OCI-LY1 (cell line): ENCODE results near the gene GPRC5B.

Source experiments
- H2AFZ ChIP-seq: fragments of 200-600 bp; sonication (generic), shearing (Covaris generic); 2 replicates; pipeline ENCODE4 v1.6.0; 2014; ENCODE audit warnings: antibody characterized with exemption, mild to moderate bottlenecking, low read length
- H3F3A ChIP-seq: fragments of 200-600 bp; sonication (generic), shearing (Covaris generic); 2 replicates; pipeline ENCODE4 v1.6.0; 2014; ENCODE audit warnings: mild to moderate bottlenecking, antibody characterized with exemption, low read length, moderate library complexity; ENCODE audit not compliant: insufficient read depth
- H3K27ac ChIP-seq: fragments of 200-600 bp; sonication (generic); 2 replicates; pipeline ENCODE4 v1.5.1; 2014; ENCODE audit warnings: low read length, mixed run types, mild to moderate bottlenecking, low read depth; ENCODE audit not compliant: poor library complexity, severe bottlenecking
- H3K27me3 ChIP-seq: fragments of 200-600 bp; sonication (generic); 2 replicates; pipeline ENCODE4 v1.6.0; 2014; ENCODE audit warnings: antibody characterized with exemption, mild to moderate bottlenecking, low read length, moderate library complexity; ENCODE audit not compliant: insufficient read depth
- H3K36me3 ChIP-seq: fragments of 200-600 bp; sonication (generic); 2 replicates; pipeline ENCODE4 v1.6.1; 2014; ENCODE audit warnings: mild to moderate bottlenecking, antibody characterized with exemption, low read length, moderate library complexity, mixed read lengths; ENCODE audit not compliant: insufficient read depth
- H3K4me1 ChIP-seq: fragments of 200-600 bp; sonication (generic); 2 replicates; pipeline ENCODE4 v1.5.1; 2014; ENCODE audit warnings: mild to moderate bottlenecking, low read length, moderate library complexity; ENCODE audit not compliant: insufficient read depth, severe bottlenecking
- H3K4me2 ChIP-seq: fragments of 200-600 bp; sonication (generic), shearing (Covaris generic); 2 replicates; pipeline ENCODE4 v1.6.1; 2014; ENCODE audit warnings: low read length
- H3K4me3 ChIP-seq: fragments of 200-600 bp; sonication (generic); 2 replicates; pipeline ENCODE4 v1.5.1; 2014; ENCODE audit warnings: low read length, low read depth, mild to moderate bottlenecking, mixed read lengths; ENCODE audit not compliant: poor library complexity, severe bottlenecking
- H3K79me2 ChIP-seq: fragments of 200-600 bp; shearing (Covaris generic); 2 replicates; pipeline ENCODE4 v1.6.1; 2016; ENCODE audit warnings: mixed run types, low read length, mixed read lengths; ENCODE audit not compliant: insufficient read depth
- H3K9ac ChIP-seq: fragments of 200-600 bp; sonication (generic), shearing (Covaris generic); 2 replicates; pipeline ENCODE4 v1.6.1; 2014; ENCODE audit warnings: mild to moderate bottlenecking, low read length, mixed read lengths
- H3K9me2 ChIP-seq: fragments of 200-600 bp; sonication (generic), shearing (Covaris generic); 2 replicates; pipeline ENCODE4 v1.6.1; 2014; ENCODE audit warnings: low read depth, mild to moderate bottlenecking, low read length, mixed read lengths
- H3K9me3 ChIP-seq: fragments of 200-600 bp; shearing (Covaris generic); 2 replicates; pipeline ENCODE4 v1.6.1; 2014; ENCODE audit warnings: low read length, mixed read lengths
- H4K20me1 ChIP-seq: fragments of 200-600 bp; sonication (generic), shearing (Covaris generic); 2 replicates; pipeline ENCODE4 v1.6.0; 2016; ENCODE audit warnings: mild to moderate bottlenecking, low read length; ENCODE audit not compliant: insufficient read depth
- EZH2 ChIP-seq: fragments of 200-600 bp; sonication (generic), shearing (Covaris generic); IDR thresholded peaks from 2 replicates; pipeline ENCODE4 v1.8.0; 2017; ENCODE audit warnings: borderline replicate concordance, mixed run types, mild to moderate bottlenecking, antibody characterized with exemption, low read length, moderate library complexity, mixed read lengths
- TF ChIP-seq, protein P1 (sequence below): fragments of 200-600 bp; sonication (generic), shearing (Covaris generic); IDR thresholded peaks from 2 replicates; pipeline ENCODE4 v1.5.1; 2017; ENCODE audit warnings: mild to moderate bottlenecking, antibody characterized with exemption, low read length, moderate library complexity, mixed read lengths

Gene GPRC5B

DNA sequence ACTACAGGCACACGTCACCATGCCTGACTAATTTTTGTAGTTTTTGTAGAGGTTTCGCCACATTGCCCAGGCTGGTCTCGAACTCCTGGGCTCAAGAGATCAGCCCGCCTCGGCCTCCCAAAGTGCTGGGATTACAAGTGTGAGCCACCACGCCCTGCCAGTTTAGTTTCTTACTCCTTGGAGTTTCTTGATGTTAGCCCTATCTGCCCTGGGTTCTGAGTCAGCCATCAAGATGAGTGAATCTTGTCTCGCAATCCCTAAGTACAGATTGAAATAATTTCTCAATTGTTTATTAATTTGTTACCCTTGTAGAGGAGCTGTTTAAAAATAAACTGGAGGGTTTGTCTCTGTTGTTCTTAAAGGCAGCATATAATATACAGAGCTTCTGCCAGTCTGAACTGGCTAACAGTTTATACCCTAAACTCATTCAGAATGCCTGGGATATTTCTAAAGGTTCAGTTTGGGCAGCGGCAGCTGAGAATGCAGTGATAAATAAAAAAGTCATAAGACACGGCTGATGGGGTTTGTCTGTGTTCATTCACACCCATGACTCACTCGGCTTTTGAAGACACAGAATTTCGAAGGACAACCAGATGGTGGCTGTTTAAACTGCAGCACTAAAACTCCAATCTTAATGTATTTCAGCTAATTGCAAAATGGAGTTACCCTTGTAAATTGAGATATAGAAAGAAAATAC, 39.6 kb downstream of the GPRC5B start:
- H3F3A ChIP-seq, result no peaks in the 10 kb centered on the region
- H3K4me2 ChIP-seq, result no peak overlapping the region
- no peaks in the 10 kb centered on the region for H4K20me1 ChIP-seq
- no peaks in the 10 kb centered on the region for H3K27me3 ChIP-seq
- H3K36me3 ChIP-seq, result no peaks in the 10 kb centered on the region
- no peaks in the 10 kb centered on the region for H3K9me3 ChIP-seq
- no peak overlapping the region for H2AFZ ChIP-seq
- no peaks in the 10 kb centered on the region for H3K9me2 ChIP-seq
- TF ChIP-seq, protein P1, sequence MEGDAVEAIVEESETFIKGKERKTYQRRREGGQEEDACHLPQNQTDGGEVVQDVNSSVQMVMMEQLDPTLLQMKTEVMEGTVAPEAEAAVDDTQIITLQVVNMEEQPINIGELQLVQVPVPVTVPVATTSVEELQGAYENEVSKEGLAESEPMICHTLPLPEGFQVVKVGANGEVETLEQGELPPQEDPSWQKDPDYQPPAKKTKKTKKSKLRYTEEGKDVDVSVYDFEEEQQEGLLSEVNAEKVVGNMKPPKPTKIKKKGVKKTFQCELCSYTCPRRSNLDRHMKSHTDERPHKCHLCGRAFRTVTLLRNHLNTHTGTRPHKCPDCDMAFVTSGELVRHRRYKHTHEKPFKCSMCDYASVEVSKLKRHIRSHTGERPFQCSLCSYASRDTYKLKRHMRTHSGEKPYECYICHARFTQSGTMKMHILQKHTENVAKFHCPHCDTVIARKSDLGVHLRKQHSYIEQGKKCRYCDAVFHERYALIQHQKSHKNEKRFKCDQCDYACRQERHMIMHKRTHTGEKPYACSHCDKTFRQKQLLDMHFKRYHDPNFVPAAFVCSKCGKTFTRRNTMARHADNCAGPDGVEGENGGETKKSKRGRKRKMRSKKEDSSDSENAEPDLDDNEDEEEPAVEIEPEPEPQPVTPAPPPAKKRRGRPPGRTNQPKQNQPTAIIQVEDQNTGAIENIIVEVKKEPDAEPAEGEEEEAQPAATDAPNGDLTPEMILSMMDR, result no peak
- TF ChIP-seq EZH2, result no peak
- H3K4me3 ChIP-seq, result no peak overlapping the region
- H3K79me2 ChIP-seq, result no peaks in the 10 kb centered on the region
- no peaks in the 10 kb centered on the region for H3K4me1 ChIP-seq
- H3K9ac ChIP-seq, result no peak overlapping the region
- no peak overlapping the region for H3K27ac ChIP-seq

- Histone ChIP-seq H3K9me3 (no peaks in the 10 kb centered on the region), H3K4me3 (no peak overlapping the region), H3F3A (no peaks in the 10 kb centered on the region), H3K36me3 (no peaks in the 10 kb centered on the region), H3K27me3 (no peaks in the 10 kb centered on the region), H4K20me1 (no peaks in the 10 kb centered on the region), H3K9me2 (no peaks in the 10 kb centered on the region), H3K9ac (no peak overlapping the region), H3K4me2 (no peak overlapping the region), H2AFZ (no peak overlapping the region), H3K79me2 (no peaks in the 10 kb centered on the region), H3K27ac (no peak overlapping the region), H3K4me1 (no peaks in the 10 kb centered on the region)
- TF ChIP-seq, protein P1, result no peak
- TF ChIP-seq EZH2, result no peak
Observed at GRCh38 chr16:19843371-19843770, 41.3 kb downstream of the GPRC5B start.

DNA sequence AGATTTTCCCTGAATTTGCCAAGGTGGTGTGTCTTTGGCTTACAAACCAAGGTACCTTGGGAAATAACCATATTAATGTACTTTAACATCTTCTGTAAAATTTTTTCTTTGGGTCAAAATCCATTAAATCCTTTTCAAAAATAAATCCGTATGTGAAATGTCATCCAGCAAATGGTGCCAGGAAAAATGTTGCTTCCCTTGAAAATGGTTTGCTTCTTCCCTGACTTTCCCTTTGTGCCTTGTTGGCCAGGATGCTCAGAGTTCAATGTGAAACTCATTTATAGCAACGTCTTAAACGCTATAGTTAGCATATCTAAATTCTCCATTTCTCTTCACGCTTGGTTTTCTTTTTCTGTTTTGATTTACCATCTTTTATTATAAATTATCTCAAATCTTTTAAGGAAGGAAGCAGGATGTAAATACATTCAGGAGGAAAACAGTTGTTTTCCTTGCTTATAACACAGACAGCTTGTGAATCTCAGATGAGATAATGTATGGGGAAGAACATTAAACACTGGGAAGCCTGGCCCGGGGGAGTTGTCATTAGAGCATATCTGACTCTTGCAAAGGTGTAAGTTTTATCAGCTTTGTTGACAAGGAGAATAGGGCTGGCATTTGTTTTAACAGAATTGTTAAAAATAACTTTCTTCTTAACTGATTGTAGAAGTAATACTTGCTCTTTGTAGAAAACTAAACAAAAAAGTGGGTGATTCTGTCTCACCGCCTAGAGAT, 42.1 kb downstream of the GPRC5B start:
- no peak for TF ChIP-seq EZH2
- TF ChIP-seq, protein P1, result no peak
- H3K9me3 ChIP-seq, result no peaks in the 10 kb centered on the region
- H3K4me1 ChIP-seq, result no peaks in the 10 kb centered on the region
- no peak overlapping the region for H3K4me3 ChIP-seq
- H3K79me2 ChIP-seq, result no peaks in the 10 kb centered on the region
- no peak overlapping the region for H3K4me2 ChIP-seq
- no peak overlapping the region for H3K9ac ChIP-seq
- no peak overlapping the region for H2AFZ ChIP-seq
- H3F3A ChIP-seq, result no peaks in the 10 kb centered on the region
- no peaks in the 10 kb centered on the region for H4K20me1 ChIP-seq
- no peaks in the 10 kb centered on the region for H3K36me3 ChIP-seq
- H3K27me3 ChIP-seq, result no peaks in the 10 kb centered on the region
- no peaks in the 10 kb centered on the region for H3K9me2 ChIP-seq
- H3K27ac ChIP-seq, result no peak overlapping the region
